Stimulated activated naive CD4-positive, alpha-beta T cell treated with Interleukin-2 at 50 U/mL for 16 hours (primary cell): ENCODE results near the gene NF1.
"Not testable (repeated sequence)": the region's sequence is repeated elsewhere in the genome, so short reads cannot be mapped to it uniquely, and the experiment has no call there.

Experiments
- DNase-seq: peaks from one replicate; lab custom pipeline; 2025; lab: John Stamatoyannopoulos, UW

Gene NF1

DNA sequence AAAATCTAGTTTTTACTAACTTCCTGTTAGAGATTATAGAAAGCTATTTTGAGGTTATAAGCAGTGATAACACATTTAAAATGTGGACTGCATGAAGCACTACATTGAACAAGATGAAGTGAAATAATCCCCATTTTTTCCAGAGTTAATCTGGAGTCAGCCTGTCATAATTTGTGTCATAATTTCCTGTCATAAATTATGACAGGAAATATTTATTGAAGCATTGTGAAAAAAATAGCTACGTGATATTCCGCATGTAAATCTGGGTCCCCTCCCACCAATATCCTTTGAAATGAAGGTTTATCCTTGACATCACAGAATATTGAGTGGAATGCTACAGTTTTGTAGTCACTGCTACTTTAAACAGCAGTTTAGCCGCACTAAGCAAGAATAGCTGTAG, 162.2 kb downstream of the NF1 start:
- no peak for DNase-seq

DNA sequence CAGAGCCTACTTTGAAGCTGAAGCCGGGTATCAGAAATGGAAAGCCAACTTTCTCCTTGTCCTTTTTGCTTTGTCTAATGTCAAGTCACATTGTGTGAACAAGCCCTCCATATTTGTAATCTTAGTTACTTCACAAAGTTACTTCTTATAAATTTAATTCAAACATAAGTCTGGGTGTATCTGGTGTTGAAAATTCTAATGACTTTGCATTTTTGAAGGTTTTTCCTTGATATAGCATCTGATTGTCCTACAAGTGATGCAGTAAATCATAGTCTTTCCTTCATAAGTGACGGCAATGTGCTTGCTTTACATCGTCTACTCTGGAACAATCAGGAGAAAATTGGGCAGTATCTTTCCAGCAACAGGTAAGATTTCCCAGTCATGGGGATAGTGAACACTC, 165.4 kb downstream of the NF1 start:
- no peak for DNase-seq

- DNase-seq, result no peak
Measured at GRCh38 chr17:31261601-31262000, 166.8 kb downstream of the NF1 start.

DNA sequence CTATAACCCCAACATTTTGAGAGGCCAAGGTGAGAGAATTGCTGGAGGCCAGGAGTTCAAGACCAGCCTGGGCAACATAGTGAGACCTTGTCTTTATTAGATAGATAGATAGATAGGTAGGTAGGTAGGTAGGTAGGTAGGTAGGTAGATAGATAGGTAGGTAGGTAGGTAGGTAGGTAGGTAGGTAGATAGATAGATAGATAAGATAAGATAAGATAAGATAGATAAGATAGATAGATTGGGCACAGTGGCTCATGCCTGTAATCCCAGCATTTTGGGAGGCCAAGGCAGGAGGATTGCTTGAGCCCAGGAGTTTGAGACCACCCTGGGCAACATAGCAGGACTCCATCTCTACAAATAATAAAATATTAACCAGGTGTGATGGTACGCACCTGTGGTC, 168.1 kb downstream of the NF1 start:
- DNase-seq, result not testable (repeated sequence)

DNA sequence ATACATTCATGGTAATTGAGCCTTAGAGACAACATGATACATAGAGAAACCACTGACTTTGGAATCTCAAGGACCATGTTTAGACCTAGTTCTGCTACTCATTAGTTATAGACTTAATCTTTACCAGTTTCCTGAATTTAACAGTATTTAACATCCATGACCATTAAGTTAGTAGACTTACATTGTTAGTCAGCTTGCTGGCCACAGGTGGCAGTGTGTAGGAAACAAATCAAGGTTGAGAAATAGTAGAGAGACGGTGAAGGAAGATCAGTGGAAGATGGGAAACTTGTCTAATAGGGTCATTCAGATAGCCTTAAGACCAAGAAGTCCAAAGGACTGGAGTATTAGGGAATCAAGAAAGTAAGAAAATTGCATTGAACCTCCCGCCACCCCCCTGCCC, 171.3 kb downstream of the NF1 start:
- no peak for DNase-seq

- no peak for DNase-seq
Measured at GRCh38 chr17:31269036-31269577, 174.3 kb downstream of the NF1 start.

DNA sequence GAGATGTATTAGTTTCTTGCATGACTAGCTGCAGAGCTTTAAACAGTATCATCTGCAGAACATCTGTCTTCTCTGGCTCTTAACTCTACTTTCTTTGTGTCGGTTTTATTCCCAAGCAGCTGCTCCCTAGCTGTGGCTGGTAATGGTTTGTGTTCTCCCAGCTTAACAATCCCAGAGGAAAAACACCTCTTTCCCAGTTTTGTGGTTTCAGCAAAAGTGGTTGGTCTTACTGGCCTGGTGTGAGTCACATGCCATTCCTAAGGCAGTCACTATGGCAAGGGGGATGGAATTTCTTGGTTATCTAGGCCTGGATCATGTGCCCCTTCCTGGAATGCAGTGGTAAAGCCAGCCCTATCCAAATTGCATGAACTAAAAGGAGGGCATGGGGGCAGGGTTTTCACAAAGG, 174.8 kb downstream of the NF1 start:
- DNase-seq, result no peak

DNA sequence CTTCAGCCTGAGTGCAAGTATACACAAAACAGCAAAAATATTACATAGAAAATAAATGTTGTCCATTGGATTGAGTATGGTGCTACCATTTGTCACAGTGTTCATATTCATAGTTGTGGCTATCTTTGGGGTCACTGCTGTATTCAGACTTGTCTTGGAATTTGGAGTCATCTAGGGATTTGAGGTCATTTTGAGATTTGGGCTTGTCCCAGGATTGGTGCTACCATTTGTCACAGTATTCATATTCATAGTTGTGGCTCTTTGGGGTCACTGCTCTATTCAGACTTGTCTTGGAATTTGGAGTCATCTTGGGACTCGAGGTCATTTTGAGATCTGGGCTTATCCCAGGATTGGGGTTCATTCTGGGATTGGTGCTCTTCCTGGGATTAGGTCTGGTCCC, 177.5 kb downstream of the NF1 start:
- no peak for DNase-seq

DNA sequence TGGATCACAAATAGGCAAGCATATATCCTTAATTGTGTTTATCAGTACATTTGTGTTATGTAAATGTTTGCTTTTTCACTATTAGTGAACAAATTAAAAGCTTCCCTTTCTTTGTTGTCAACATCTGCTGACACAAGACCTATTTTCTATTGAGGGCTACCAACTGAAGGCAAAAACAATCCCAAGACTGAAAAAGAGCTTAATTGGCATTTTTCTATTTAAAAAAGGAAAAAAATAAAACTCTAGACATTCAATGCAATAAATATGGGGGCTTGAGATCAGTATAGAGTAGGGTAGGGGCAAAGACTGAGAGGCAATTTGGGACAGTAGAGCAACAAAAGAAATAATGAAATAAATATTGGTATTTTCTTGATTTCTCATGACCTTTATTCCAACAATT, 178.0 kb downstream of the NF1 start:
- DNase-seq, result no peak

GRCh38 chr17:31273516-31273915, 178.7 kb downstream of the NF1 start:
- no peak for DNase-seq

- DNase-seq, result no peak
Measured at GRCh38 chr17:31274252-31274651, 179.5 kb downstream of the NF1 start.

DNA sequence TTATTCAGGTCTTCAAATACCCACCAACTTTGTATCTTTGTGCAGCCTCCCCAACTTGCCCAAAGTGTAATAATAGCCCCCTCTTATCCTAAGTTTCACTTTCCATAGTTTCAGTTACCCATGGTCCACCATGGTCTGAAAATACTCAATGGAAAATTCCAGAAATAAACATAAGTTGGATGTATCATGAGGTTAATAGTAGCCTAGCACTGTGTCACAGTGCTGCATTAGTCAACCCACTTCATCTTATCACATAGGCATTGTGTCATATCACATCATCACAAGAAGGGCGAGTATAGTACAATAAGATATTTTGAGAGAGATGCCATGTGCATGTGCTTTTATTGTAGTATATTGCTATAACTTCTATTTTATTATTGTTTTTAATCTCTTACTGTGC, 180.3 kb downstream of the NF1 start:
- DNase-seq, result no peak

DNA sequence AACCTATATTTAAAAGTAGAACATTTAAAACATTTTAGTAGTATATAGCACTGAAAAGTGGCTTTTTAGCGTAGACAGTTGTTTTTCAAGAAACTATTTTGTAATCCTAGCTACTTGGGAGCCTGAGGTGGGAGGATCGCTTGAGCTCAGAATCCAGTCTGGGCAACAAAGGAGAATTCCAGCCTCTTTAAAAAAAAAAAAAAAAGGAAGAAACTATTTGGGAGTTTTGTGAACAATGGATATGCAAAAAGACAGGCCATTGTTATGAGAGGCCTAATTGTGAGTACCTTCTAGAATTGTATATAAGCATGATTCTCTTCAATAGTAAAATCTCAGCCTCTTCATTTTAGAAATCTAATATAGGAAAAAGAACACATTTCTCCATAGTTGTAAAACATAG, 184.6 kb downstream of the NF1 start:
- no peak for DNase-seq

DNA sequence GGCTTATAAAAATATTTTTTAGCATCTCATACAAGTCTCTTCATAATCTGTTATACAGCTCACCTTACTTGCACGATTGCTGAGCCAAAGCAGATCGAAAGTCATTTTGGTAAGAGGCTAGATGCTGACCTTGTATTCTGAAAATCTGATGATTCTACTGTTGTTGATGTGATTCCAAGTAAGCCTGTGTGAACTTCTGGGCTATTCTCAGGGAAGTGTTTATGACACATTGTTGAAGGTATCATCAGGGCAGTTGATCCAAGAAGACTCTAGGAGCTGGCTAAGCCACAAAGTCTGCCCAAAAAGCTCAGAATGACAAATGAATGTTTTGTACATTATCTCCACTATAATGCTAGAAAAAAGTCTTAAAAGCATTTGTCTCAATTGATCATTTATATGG, 186.3 kb downstream of the NF1 start:
- no peak for DNase-seq

DNA sequence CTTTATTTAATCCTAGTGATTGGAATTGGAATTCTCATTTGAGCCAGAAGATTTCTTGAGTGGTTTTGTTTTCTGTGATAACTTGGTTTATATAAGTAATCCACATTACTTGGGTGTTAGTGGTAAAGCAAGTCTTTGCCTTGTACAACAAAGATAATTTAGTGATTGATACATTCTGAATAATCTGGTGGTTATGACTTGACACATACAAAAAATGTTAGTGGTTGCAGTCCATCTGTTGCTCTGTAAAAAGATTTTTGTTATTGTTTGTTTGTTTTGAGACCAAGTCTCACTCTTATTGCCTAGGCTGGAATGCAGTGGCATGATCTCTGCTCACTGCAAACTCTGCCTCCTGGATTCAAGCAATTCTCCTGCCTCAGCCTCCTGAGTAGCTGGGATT, 189.1 kb downstream of the NF1 start:
- DNase-seq, result no peak

DNA sequence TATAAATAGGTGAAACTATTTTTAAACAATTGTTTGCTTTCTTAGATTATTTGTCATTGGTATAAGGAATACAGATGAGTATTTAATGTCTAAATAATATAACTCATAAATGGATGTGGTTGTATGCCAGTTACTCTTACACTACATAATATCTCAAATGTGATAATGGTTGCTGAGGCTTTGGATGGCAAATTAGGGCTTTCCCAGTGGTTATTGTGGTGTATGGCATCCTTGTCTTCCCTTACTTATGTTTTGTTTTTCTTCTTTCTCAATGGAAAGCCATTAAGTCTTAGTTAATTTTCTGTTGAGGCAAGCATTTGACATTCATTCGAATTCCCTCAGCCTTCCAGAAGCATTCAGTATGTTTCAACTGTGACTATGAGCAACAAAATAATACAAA, 191.8 kb downstream of the NF1 start:
- DNase-seq, result no peak

- DNase-seq, result not testable (repeated sequence)
Measured at GRCh38 chr17:31287932-31288331, 193.2 kb downstream of the NF1 start.

DNA sequence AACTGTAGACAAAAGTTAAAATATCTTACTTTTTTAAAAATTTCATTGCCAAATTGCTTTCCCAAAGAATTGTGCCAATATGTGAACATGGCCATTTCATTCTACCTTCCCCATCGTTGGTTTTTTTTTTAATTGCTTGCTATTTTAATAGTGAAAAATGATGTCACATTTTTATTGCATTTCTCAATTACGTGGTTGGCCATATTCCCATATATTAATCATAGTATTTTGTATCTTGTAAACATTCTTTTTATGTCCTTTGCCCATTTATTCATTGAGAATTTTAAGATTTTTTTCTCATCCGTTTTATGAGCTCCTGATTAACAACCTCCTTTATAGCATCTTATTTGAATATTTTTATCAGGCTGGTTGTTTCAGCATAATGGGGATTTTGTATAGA, 195.0 kb downstream of the NF1 start:
- DNase-seq, result no peak

- no peak for DNase-seq
Measured at GRCh38 chr17:31291820-31292219, 197.0 kb downstream of the NF1 start.

DNA sequence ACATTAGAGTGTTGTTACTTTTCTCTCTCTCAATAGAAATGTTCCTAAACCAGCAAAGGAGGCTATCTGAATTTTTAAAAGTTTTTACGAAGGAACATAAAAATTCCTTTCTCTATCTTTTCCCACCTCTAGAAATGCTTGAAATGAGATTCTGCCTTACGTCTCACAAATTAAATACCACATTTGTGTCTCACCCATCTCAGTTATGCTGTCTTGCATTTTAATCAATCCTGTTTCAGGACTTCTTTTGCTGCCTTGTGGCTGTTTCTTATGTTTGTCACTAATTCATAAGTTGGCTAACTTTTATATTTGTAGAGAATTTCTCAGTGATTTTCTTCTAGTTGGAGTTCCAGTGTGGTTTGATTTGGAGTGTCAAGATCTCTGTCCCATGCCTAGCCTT, 198.8 kb downstream of the NF1 start:
- no peak for DNase-seq

DNA sequence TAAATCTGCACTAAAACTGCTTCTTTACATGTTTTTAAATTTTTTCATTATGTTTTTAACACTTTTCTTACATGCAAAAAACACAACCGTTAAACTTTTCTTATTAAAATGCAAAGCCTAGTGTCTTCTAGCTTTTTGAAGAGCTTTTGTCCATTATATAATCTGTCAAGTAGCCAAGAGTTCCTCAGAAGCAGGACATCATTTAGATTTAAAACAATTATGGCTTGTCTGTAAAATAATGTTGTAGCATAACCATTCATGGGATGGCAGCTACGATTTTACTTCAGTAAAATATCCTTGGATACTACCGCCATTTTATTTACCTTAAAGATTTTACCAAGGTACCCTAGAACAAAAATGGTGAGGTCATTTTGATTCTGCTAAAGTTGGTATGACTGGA, 199.5 kb downstream of the NF1 start:
- DNase-seq, result no peak

DNA sequence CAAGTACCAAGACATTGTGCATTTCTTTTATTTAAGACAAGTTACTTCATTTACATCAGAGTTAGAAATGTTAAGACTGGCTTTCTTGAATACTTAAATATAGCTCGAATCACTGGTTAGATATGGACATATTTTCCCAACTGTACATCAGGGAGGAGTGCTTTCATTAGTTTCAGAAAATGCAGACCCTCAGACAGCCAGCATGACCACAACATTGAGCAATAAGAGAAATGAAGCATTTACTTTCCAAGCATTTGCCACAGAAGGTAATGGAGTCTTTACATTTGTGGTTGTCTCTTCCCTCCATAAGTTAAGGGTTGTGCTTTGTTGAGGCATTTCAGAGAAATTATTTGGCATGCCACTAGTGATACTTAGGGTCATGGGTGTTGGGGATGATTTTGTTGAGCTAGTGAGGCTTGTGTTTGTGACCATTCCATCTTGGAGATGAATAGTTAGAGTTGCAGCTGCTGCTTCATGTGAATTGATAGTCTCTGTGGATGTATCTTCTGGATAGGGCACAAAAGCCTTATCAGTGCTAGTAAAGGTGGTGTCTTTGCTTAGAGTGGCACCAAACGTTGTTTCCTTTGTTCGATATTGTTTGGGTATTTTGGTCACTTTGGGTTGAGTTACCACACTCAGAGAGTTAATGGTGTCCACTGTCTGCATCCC, 200.2 kb downstream of the NF1 start:
- no peak for DNase-seq

GRCh38 chr17:31295489-31295871, 200.7 kb downstream of the NF1 start:
- DNase-seq, result no peak

GRCh38 chr17:31296142-31296541, 201.4 kb downstream of the NF1 start:
- no peak for DNase-seq
